DMS79 treated with DMSO at 0.1 percent for 48 hours (cell line): Measurements from ENCODE around the gene ATG4C.

Source experiments
- DNase-seq: peaks from one replicate; lab custom pipeline; 2025; lab: John Stamatoyannopoulos, UW

The ATG4C gene

DNA sequence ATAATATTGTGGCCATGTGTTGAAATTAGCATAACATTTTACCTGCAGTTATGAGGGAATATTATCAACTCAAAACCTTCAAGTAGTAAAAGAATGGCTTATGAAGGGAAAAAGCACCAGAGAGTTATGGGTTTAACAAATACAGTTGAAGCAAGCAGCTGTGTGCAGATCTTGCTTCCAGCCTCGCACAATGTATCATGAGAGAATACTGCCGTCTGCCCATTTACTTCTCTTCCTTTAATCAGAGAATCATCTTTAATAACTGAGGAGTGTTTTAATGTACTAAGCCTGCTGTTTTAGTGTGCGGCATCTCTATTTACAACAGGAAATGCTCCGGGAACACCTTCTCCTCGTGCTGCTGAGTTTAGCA is 120.9 kb downstream of the ATG4C start:
- no peak for DNase-seq

DNA sequence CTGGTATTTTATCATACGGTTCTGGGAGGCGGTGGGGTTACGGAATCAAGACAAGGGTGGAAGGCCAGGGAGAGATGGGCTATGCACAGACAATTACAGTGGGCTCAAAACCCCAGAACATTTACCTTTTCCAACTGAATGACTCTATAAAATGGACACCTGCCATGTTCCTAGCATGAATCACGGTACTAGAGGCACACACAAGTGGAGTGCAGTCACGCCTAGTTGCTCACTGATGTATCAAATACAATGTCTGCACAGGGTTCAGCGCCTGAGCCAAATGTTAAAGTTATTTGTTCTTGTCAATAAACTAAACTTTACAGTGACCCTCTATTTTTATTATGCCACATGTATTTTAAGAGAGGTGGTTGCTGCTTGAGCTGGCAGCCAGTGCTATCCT is 121.4 kb downstream of the ATG4C start:
- DNase-seq, result peak; percentile 93

DNA sequence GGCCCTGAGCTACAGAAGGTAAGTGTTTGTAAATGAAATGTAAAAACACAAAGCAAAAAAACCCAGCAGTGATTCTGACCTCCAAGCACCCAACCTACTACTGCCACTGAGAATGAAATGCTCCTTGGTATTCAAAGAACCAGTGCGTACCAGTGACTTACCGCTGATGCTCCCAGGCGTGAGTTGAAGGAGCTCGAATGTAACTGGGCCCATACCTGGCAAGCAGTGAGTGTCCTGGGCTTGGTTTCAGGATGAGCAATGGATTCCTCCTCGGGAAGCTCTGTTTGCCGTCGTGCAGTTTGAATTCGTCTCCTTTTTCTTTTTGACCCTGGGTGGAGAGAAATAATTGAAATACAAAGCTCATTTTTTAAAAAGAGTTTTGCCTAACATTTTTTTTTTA is 121.9 kb downstream of the ATG4C start:
- no peak for DNase-seq

DNA sequence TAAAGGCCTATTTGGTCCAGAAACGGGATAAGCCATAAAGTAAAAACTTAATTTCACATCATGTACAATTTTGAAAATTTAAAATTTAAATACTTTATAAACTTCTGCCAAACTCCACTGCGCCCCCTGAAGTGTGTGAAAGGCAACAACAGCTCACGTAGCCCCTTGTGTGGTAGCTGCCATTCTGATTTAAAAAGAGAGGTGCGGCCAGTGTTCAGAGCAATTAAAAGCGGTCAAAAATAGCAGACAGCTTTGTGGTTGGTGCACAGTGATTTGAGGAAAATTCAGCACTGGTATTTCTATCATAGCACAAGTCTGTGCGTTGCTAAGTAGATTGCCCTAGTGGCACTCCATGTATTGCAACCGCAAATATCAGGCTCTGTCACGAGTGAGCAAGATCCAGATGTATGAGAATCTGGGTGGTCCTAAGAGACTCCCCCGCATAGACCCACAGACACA is 122.5 kb downstream of the ATG4C start:
- DNase-seq, result no peak

DNA sequence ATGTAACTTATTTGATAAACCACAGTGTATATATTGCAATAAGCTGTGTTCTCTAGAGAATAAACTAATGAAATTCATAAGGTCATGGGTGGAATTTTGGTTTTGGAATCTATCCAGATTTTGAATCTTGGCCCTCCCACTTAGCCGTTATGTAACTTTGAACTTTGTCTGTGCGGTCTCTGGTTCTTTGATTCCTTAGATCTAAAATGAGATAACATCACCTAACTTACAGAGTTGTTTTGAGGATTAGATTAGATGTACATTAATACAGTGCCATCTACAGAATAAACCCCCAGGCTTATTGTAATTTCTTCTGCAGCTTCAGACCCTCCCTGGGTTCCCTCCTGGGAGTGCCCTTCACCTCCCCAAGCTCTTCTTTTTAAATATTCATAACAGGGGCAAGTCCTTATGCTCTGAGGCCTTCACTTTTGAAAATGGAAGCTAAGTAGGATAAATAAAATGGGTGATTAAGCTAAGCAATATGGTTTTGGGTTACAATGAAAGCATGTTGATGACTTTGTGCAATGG is 124.3 kb downstream of the ATG4C start:
- no peak for DNase-seq

DNA sequence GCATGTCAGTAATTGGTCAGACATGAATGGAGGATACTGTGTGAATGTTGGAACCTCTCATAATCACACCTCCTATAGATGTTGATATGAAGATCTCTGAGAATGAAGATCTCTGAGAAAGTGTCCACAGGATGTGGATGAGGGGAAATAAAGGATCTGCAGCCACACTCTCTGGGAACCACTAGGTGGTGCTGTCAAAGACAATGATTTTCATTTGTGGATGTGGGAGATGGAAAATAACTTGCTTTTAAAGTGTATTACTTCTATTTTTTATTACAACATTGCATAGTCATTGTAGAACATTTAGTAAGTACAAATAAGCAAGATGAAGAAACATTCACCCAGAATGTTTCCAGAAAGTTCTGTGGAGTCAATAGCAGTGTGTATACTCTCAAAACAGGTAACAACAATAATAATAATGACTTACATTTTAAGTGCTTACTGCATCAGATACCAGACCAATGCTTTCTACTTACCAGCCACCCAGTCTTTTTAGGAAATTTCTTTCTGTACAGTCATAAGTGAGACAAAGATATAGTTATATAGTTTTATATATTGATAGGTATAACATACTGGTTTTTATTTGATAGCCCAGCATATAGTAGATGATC is 128.2 kb downstream of the ATG4C start:
- DNase-seq, result no peak
